ENCODE results near the gene PTS. TPM values are rescaled to one million over a fixed set of nuclear protein-coding genes. Genes with fewer than 3 reads are reported as not detected.

The PTS gene
- polyA plus RNA-seq, 3 donors, result 11.8 to 25.0 (median 14.0) TPM

DNA sequence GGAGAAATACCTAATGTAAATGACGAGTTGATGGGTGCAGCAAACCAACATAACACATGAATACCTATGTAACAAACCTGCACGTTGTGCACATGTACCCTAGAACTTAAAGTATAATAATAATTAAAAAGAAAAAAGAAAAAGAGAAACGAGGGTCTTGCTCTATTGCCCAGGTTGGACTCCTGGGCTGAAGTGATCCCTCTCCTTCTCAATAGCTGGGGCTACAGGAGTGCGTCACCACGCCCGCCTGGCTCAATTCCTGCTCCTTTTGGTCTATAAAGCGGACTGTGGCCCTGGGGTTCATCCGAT is 521 bp upstream of the PTS start:
- Mint-ChIP-seq H3K36me3 (peaks cover 26 to 27% of the 10 kb centered on the region in 2 donors), H3K4me3 (peak overlapping the region; percentile 83 to 92), H3K27ac (peak overlapping the region; percentile 97 to 99 (median 99)), H3K9me3 (peaks cover 0 to 2% (median 0%) of the 10 kb centered on the region in 7 donors), H3K27me3 (ENCODE audit: low read depth in 3 of 3) (peaks cover 0 to 2% (median 2%) of the 10 kb centered on the region in 3 donors), H3K4me1 (peaks cover 25% of the 10 kb centered on the region)
- Histone ChIP-seq H3K4me3 (replicated peaks in 1 of 3; ENCODE audit: low read depth in 2 of 3, low read length in 3 of 3) (peak overlapping the region; percentile 79 to 99 (median 89)), H3K79me2 (ENCODE audit: insufficient read depth, low read length) (peaks cover 26% of the 10 kb centered on the region), H3K27ac (ENCODE audit: low read depth in 1 of 2, low read length in 2 of 2) (peak overlapping the region; percentile 92 to 99), H3K9ac (ENCODE audit: insufficient read depth, low read length, poor library complexity, severe bottlenecking) (peak overlapping the region; percentile 86), H4K20me1 (ENCODE audit: insufficient read depth, low read length) (no peaks in the 10 kb centered on the region), H3K9me3 (replicated peaks in 1 of 2; ENCODE audit: control insufficient read depth in 1 of 2, insufficient read depth in 1 of 2, low read length in 2 of 2) (no peaks in the 10 kb centered on the region), H2AFZ (ENCODE audit: insufficient read depth, low read depth, low read length, poor library complexity, severe bottlenecking) (peak overlapping the region; percentile 87), H3K36me3 (replicated peaks in 1 of 2; ENCODE audit: control insufficient read depth in 1 of 2, insufficient read depth in 2 of 2, low read length in 2 of 2) (peaks cover 21 to 27% of the 10 kb centered on the region in 2 donors), H3K27me3 (ENCODE audit: control insufficient read depth in 2 of 2, insufficient read depth in 2 of 2, low read length in 2 of 2) (no peaks in the 10 kb centered on the region), H3K4me1 (ENCODE audit: control insufficient read depth in 1 of 2, insufficient read depth in 2 of 2, low read length in 2 of 2) (peaks cover 10 to 17% of the 10 kb centered on the region in 2 donors), H3K4me2 (replicated peaks; ENCODE audit: extremely low read depth, low read length, poor library complexity, severe bottlenecking) (peak overlapping the region; percentile 78)
- intact Hi-C loops (cut with micrococcal nuclease), result loop anchor here in 1 of 2 donors (10.0 kb wide), 1 partner anchor 51 kb away; the partner anchor contains the start of gene BCO2
- peak in 2 of 3 donors; percentile 75 to 77 for DNase-seq
- WGBS (ENCODE audit: insufficient coverage), result 18% methylated on average over 4 of the region's 8 CpGs
- TF ChIP-seq, protein P1, sequence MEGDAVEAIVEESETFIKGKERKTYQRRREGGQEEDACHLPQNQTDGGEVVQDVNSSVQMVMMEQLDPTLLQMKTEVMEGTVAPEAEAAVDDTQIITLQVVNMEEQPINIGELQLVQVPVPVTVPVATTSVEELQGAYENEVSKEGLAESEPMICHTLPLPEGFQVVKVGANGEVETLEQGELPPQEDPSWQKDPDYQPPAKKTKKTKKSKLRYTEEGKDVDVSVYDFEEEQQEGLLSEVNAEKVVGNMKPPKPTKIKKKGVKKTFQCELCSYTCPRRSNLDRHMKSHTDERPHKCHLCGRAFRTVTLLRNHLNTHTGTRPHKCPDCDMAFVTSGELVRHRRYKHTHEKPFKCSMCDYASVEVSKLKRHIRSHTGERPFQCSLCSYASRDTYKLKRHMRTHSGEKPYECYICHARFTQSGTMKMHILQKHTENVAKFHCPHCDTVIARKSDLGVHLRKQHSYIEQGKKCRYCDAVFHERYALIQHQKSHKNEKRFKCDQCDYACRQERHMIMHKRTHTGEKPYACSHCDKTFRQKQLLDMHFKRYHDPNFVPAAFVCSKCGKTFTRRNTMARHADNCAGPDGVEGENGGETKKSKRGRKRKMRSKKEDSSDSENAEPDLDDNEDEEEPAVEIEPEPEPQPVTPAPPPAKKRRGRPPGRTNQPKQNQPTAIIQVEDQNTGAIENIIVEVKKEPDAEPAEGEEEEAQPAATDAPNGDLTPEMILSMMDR (IDR thresholded peaks at IDR 0.05), result no peak

DNA sequence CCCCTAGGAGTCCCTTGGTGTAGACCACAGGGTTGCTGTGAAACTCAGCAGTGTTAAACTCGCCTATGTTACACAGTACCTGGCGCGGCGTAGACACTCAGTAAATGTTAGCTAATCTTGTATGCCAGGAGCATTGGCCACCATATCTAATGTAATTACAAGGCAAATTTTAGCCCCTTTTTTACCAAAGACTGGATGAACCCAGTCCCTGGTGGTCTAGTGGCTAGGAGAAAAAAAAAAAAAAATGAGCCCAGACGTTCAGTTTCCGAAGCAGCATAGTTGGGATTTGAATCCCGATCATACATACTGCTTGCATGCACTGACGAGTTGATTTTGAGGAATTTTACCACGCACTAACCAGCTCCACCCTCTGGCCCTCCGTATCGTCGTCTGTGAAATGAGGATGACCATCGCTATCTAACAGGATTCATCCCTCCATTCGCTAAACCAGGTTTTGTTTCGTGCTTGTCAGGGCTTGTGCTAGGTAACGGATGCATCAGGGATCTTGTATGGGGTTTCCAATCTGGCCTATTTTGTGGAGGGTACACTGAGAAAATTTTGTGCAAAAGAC is 688 bp downstream of the PTS start:
- H3K4me1 Mint-ChIP-seq, result peaks cover 25% of the 10 kb centered on the region
- Histone ChIP-seq H3K79me2 (ENCODE audit: insufficient read depth, low read length) (peaks cover 26% of the 10 kb centered on the region), H2AFZ (ENCODE audit: insufficient read depth, low read depth, low read length, poor library complexity, severe bottlenecking) (peak overlapping the region; percentile 87), H3K4me3 (replicated peaks in 1 of 3; ENCODE audit: low read depth in 2 of 3, low read length in 3 of 3) (peak overlapping the region; percentile 79 to 99 (median 89)), H4K20me1 (ENCODE audit: insufficient read depth, low read length) (no peaks in the 10 kb centered on the region), H3K27ac (ENCODE audit: low read depth in 1 of 2, low read length in 2 of 2) (peak overlapping the region; percentile 92 to 99), H3K9me3 (replicated peaks in 1 of 2; ENCODE audit: control insufficient read depth in 1 of 2, insufficient read depth in 1 of 2, low read length in 2 of 2) (no peaks in the 10 kb centered on the region), H3K9ac (ENCODE audit: insufficient read depth, low read length, poor library complexity, severe bottlenecking) (peak overlapping the region; percentile 86), H3K36me3 (replicated peaks in 1 of 2; ENCODE audit: control insufficient read depth in 1 of 2, insufficient read depth in 2 of 2, low read length in 2 of 2) (peaks cover 29 to 39% of the 10 kb centered on the region in 2 donors), H3K4me2 (replicated peaks; ENCODE audit: extremely low read depth, low read length, poor library complexity, severe bottlenecking) (peak overlapping the region; percentile 78), H3K27me3 (ENCODE audit: control insufficient read depth in 2 of 2, insufficient read depth in 2 of 2, low read length in 2 of 2) (no peaks in the 10 kb centered on the region), H3K4me1 (ENCODE audit: control insufficient read depth in 1 of 2, insufficient read depth in 2 of 2, low read length in 2 of 2) (peaks cover 10 to 17% of the 10 kb centered on the region in 2 donors)
- H3K4me3 Mint-ChIP-seq, result peak overlapping the region; percentile 83 to 92
- peak overlapping the region; percentile 97 to 99 (median 99) for H3K27ac Mint-ChIP-seq
- peak in 1 of 3 donors; percentile 26 for DNase-seq
- H3K9me3 Mint-ChIP-seq, result peaks cover 0 to 2% (median 0%) of the 10 kb centered on the region in 7 donors
- 0% methylated on average over 2 of the region's 16 CpGs for WGBS (ENCODE audit: insufficient coverage)
- intact Hi-C loops (cut with micrococcal nuclease), result loop anchor here in 1 of 2 donors (10.0 kb wide), 1 partner anchor 52 kb away; the partner anchor contains the start of gene BCO2
- TF ChIP-seq, protein P1 (IDR thresholded peaks at IDR 0.05), result no peak
- peaks cover 38% of the 10 kb centered on the region in 2 donors for H3K36me3 Mint-ChIP-seq
- H3K27me3 Mint-ChIP-seq (ENCODE audit: low read depth in 3 of 3), result peaks cover 0 to 2% (median 2%) of the 10 kb centered on the region in 3 donors

All from CD14-positive monocyte (primary cell).